ENCODE measurements around the gene LIN37.
A peak's percentile ranks its signal among the peaks of the same experiment; 100 is the strongest.

- TF ChIP-seq POLR2A (IDR thresholded peaks at IDR 0.05; ENCODE audit: low read depth, low read length), result peak; percentile 39; the same call in 1 of the 2 replicates
- TF ChIP-seq TAF1 (IDR thresholded peaks at IDR 0.05; ENCODE audit: low read depth, low read length), result no peak
- TF ChIP-seq POLR2AphosphoS5 (IDR thresholded peaks at IDR 0.05; ENCODE audit: low read depth, low read length), result no peak
- TF ChIP-seq POU2F2 (IDR thresholded peaks at IDR 0.05; ENCODE audit: low read depth, low read length), result no peak
- TF ChIP-seq SPI1 (IDR thresholded peaks at IDR 0.05; ENCODE audit: low read depth, low read length), result no peak
These were observed 27.7 kb upstream of the LIN37 start for GRCh38 chr19:35720648-35721047.
